Endothelial cell of umbilical vein (primary cell): ENCODE data around the gene EFNA4. TPM values are rescaled to one million over a fixed set of nuclear protein-coding genes. Genes with fewer than 3 reads are reported as not detected.

ENCODE experiments used
- BruUV-seq: library from RNA; stranded (reverse); fragments of 400-500 nt; replicated peaks from 2 replicates; lab custom pipeline; 2021; lab: Mats Ljungman, UMichigan
- CTCF ChIA-PET: fragments of 300-600, 350-600 bp; sonication (Branson Sonifier 250); formaldehyde crosslinking; loops from one replicate; lab custom pipeline; 2021; ENCODE audit warnings: antibody characterized with exemption, inconsistent platforms; lab: Charles Lee
- POLR2A ChIA-PET: fragments of 300-600, 350-600 bp; sonication (Branson Sonifier 250); formaldehyde crosslinking; loops from one replicate; lab custom pipeline; 2021; ENCODE audit warnings: antibody characterized with exemption, inconsistent platforms; lab: Charles Lee
- DNase-seq: peaks from one replicate; pipeline ENCODE4 v3.0.0-alpha.2; 2011; ENCODE audit warnings: low read depth, low spot score
- FAIRE-seq: peaks from 2 replicates; lab custom pipeline; 2011; peaks lifted over from hg19 to GRCh38; lab: Jason Lieb, UNC
- H2AFZ ChIP-seq: 2 replicates; pipeline ENCODE4 v1.6.0; 2012; ENCODE audit warnings: low read depth, low read length, control low read depth, inconsistent platforms
- H3K27ac ChIP-seq: 2 replicates; pipeline ENCODE4 v1.5.1; 2011; ENCODE audit warnings: low read depth, mild to moderate bottlenecking, control low read depth, low read length, moderate library complexity; ENCODE audit not compliant: insufficient read depth
- H3K27me3 ChIP-seq, 2 experiments: 2 replicates each; pipeline versions ENCODE4 v1.6.0 to v1.6.1; 2011; ENCODE audit warnings: low read length in 2 of 2, mixed read lengths in 1 of 2; ENCODE audit not compliant: control insufficient read depth in 2 of 2, insufficient read depth in 2 of 2
- H3K36me3 ChIP-seq, 2 experiments: 2 replicates in 1 of 2; 3 replicates in 1 of 2; pipeline ENCODE4 v1.5.1; 2011; ENCODE audit warnings: low read length in 2 of 2, mild to moderate bottlenecking in 1 of 2, moderate library complexity in 1 of 2; ENCODE audit not compliant: control insufficient read depth in 2 of 2, insufficient read depth in 2 of 2; ENCODE audit errors: extremely low read depth in 1 of 2
- H3K4me1 ChIP-seq: 3 replicates; pipeline ENCODE4 v1.5.1; 2011; ENCODE audit warnings: mild to moderate bottlenecking, low read length; ENCODE audit not compliant: control insufficient read depth, insufficient read depth; ENCODE audit errors: extremely low read depth
- H3K4me2 ChIP-seq: 2 replicates; pipeline ENCODE4 v1.6.1; 2011; ENCODE audit warnings: low read length, control low read depth, mixed read lengths; ENCODE audit not compliant: insufficient read depth
- H3K4me3 ChIP-seq, 3 experiments: fragments of 200-600 bp in 1 of 3; sonication (generic), shearing (Covaris generic) in 1 of 3; replicated peaks in 1 of 3; 2 replicates each; pipeline ENCODE4 v1.5.1; 2011 to 2016; ENCODE audit warnings: control low read depth in 3 of 3, low read length in 3 of 3, mild to moderate bottlenecking in 2 of 3, inconsistent platforms in 1 of 3, low read depth in 1 of 3, moderate library complexity in 1 of 3; ENCODE audit not compliant: insufficient read depth in 1 of 3
- H3K79me2 ChIP-seq: 2 replicates; pipeline ENCODE4 v1.6.0; 2012; ENCODE audit warnings: low read length, inconsistent platforms; ENCODE audit not compliant: control insufficient read depth, insufficient read depth
- H3K9ac ChIP-seq: replicated peaks from 2 replicates; pipeline ENCODE3; 2011; ENCODE audit warnings: low read length, control low read depth; ENCODE audit not compliant: insufficient read depth; ENCODE audit errors: extremely low read depth
- H3K9me1 ChIP-seq: replicated peaks from 3 replicates; pipeline ENCODE4 v1.6.0; 2011; ENCODE audit warnings: mild to moderate bottlenecking, low read length; ENCODE audit not compliant: control insufficient read depth, insufficient read depth; ENCODE audit errors: extremely low read depth
- H3K9me3 ChIP-seq: replicated peaks from 2 replicates; pipeline ENCODE4 v1.5.1; 2012; ENCODE audit warnings: low read length, inconsistent platforms; ENCODE audit not compliant: control insufficient read depth, insufficient read depth
- H4K20me1 ChIP-seq: replicated peaks from 2 replicates; pipeline ENCODE3; 2011; ENCODE audit warnings: mild to moderate bottlenecking, low read length; ENCODE audit not compliant: control insufficient read depth, insufficient read depth; ENCODE audit errors: extremely low read depth
- GATA2 ChIP-seq: IDR thresholded peaks from 2 replicates; pipeline ENCODE4 v1.7.0; 2011; ENCODE audit warnings: low read depth, mild to moderate bottlenecking, moderate library complexity, mixed read lengths, low read length; ENCODE audit not compliant: insufficient read length, insufficient read depth
- MAX ChIP-seq: IDR thresholded peaks from 2 replicates; pipeline ENCODE4 v1.6.1; 2011; ENCODE audit not compliant: insufficient read depth, insufficient read length
- MYC ChIP-seq: IDR thresholded peaks from one replicate; pipeline ENCODE4 v1.6.1; 2011; ENCODE audit warnings: mild to moderate bottlenecking, low read depth, low read length
- POLR2AphosphoS5 ChIP-seq: IDR thresholded peaks from 2 replicates; pipeline ENCODE4 v1.6.1; 2012; ENCODE audit warnings: low read depth, mild to moderate bottlenecking, control low read depth, low read length, moderate library complexity; ENCODE audit not compliant: insufficient read depth
- dilution Hi-C: fragments of 300-500 bp; cut with MboI; formaldehyde crosslinking; loops from one replicate; pipeline ENCODE4 v1.15.0; 2019; ENCODE audit warnings: low sequenced_read_pairs; ENCODE audit not compliant: extremely low pct_ligation_motif_present
- intact Hi-C: fragments of 100-400 bp; cut with micrococcal nuclease; formaldehyde crosslinking; loops from one replicate; pipeline ENCODE4 v1.10.0; 2022
- polyA plus RNA-seq, 4 experiments: library from polyadenylated mRNA; depleted of rRNA in 3 of 4; stranded (reverse) in 3 of 4; unstranded in 1 of 4; fragments of >200 nt; gene quantifications; 2 replicates each; pipeline versions ENCODE4 v1.2.1 to v1.2.3, GENCODE V29; 2011 to 2012; ENCODE audit warnings: missing spikeins in 1 of 4
- total RNA-seq: library from RNA; stranded (reverse); gene quantifications from 2 replicates; pipeline ENCODE4 v1.2.3, GENCODE V29; 2021
- TF ChIP-seq, protein P1 (sequence below), 2 donors: IDR thresholded peaks; 1 replicate in 1 of 2; 2 replicates in 1 of 2; pipeline ENCODE4 v1.5.1; 2011; ENCODE audit warnings: low read length in 2 of 2, mild to moderate bottlenecking in 2 of 2, moderate library complexity in 2 of 2, control low read depth in 1 of 2, inconsistent platforms in 1 of 2, low read depth in 1 of 2; ENCODE audit not compliant: insufficient read depth in 1 of 2; ENCODE audit errors: extremely low read depth in 1 of 2

EFNA4 gene
- total and polyA plus RNA-seq, 2 donors (not counting 3 experiments of a cell fraction or from before 2014, with no cell fraction given): 16.5 to 25.2 TPM

- CTCF ChIA-PET: interaction anchor here (1.0 to 2.0 kb wide), 5 partner anchors 11 to 55 kb away, joined by 3 to 6 read pairs (median 5); no protein-coding TSS in a partner anchor
- Histone ChIP-seq H3K79me2 (no peaks in the 10 kb centered on the region), H3K27me3 (peaks cover 0 to 4% of the 10 kb centered on the region in 2 experiments), H3K36me3 (peaks cover 4 to 6% of the 10 kb centered on the region in 2 experiments), H3K9ac (no peak overlapping the region), H3K4me2 (no peak overlapping the region), H3K9me3 (no peaks in the 10 kb centered on the region), H3K4me3 (no peak overlapping the region), H3K27ac (no peak overlapping the region), H3K4me1 (no peaks in the 10 kb centered on the region), H4K20me1 (no peaks in the 10 kb centered on the region), H3K9me1 (no peaks in the 10 kb centered on the region), H2AFZ (no peak overlapping the region)
- no peak for TF ChIP-seq POLR2AphosphoS5
- TF ChIP-seq MYC: no peak
- no peak for TF ChIP-seq MAX
- no peak for TF ChIP-seq GATA2
- TF ChIP-seq, protein P1, sequence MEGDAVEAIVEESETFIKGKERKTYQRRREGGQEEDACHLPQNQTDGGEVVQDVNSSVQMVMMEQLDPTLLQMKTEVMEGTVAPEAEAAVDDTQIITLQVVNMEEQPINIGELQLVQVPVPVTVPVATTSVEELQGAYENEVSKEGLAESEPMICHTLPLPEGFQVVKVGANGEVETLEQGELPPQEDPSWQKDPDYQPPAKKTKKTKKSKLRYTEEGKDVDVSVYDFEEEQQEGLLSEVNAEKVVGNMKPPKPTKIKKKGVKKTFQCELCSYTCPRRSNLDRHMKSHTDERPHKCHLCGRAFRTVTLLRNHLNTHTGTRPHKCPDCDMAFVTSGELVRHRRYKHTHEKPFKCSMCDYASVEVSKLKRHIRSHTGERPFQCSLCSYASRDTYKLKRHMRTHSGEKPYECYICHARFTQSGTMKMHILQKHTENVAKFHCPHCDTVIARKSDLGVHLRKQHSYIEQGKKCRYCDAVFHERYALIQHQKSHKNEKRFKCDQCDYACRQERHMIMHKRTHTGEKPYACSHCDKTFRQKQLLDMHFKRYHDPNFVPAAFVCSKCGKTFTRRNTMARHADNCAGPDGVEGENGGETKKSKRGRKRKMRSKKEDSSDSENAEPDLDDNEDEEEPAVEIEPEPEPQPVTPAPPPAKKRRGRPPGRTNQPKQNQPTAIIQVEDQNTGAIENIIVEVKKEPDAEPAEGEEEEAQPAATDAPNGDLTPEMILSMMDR (IDR thresholded peaks at IDR 0.05; ENCODE audit: extremely low read depth in 1 of 2, insufficient read depth in 1 of 2, low read depth in 1 of 2, low read length in 2 of 2): no peak
- POLR2A ChIA-PET: no interaction called here
- FAIRE-seq (no peak), DNase-seq (no peak)
- intact Hi-C loops: no loop called here
- dilution Hi-C loops: no loop called here
- no TSS peak for BruUV-seq
Measured at GRCh38 chr1:155072531-155073289, 9.2 kb downstream of the EFNA4 start.
